Activated CD4-positive, CD25-positive, alpha-beta regulatory T cell (primary cell): Measurements from ENCODE around the gene CKAP2L.
"Not testable (repeated sequence)": the region's sequence is repeated elsewhere in the genome, so short reads cannot be mapped to it uniquely, and the experiment has no call there.

Experiments used
- DNase-seq, 4 experiments: peaks; one replicate each; lab custom pipeline; 2025; lab: John Stamatoyannopoulos, UW

The CKAP2L gene

GRCh38 chr2:112726487-112727190, 37.8 kb downstream of the CKAP2L start:
- peak; percentile 70 to 83 (median 76) for DNase-seq

GRCh38 chr2:112725545-112726457, 38.6 kb downstream of the CKAP2L start:
- no peak for DNase-seq

- no peak for DNase-seq
These were observed 39.6 kb downstream of the CKAP2L start for GRCh38 chr2:112724591-112725525.

- DNase-seq, result no peak
These were observed 40.4 kb downstream of the CKAP2L start for GRCh38 chr2:112723995-112724394.

GRCh38 chr2:112723547-112723940, 40.9 kb downstream of the CKAP2L start:
- DNase-seq, result no peak

- no peak for DNase-seq
These were observed 41.4 kb downstream of the CKAP2L start for GRCh38 chr2:112722816-112723546.

GRCh38 chr2:112721819-112722522, 42.4 kb downstream of the CKAP2L start:
- DNase-seq, result no peak

GRCh38 chr2:112720785-112721184, 43.6 kb downstream of the CKAP2L start, which contains the start of gene NT5DC4:
Gene NT5DC4, plus strand, starts transcription at chr2:112721020. Its CDS starts 60 bp downstream, at chr2:112721080.
- DNase-seq, result no peak

GRCh38 chr2:112718863-112719370, 45.5 kb downstream of the CKAP2L start:
- DNase-seq, result no peak

- not testable (repeated sequence) for DNase-seq
These were observed 47.5 kb downstream of the CKAP2L start for GRCh38 chr2:112716826-112717352.

GRCh38 chr2:112716094-112716493, 48.3 kb downstream of the CKAP2L start:
- not testable (repeated sequence) for DNase-seq

GRCh38 chr2:112714836-112715631, 49.4 kb downstream of the CKAP2L start:
- DNase-seq, result no peak

GRCh38 chr2:112714331-112714730, 50.1 kb downstream of the CKAP2L start:
- no peak for DNase-seq

- no peak for DNase-seq
These were observed 50.5 kb downstream of the CKAP2L start for GRCh38 chr2:112713926-112714325.

GRCh38 chr2:112713585-112713925, 50.9 kb downstream of the CKAP2L start:
- DNase-seq, result no peak

- DNase-seq, result no peak
These were observed 51.4 kb downstream of the CKAP2L start for GRCh38 chr2:112712903-112713584.

GRCh38 chr2:112712465-112712864, 51.9 kb downstream of the CKAP2L start:
- no peak for DNase-seq

- DNase-seq, result no peak
These were observed 53.3 kb downstream of the CKAP2L start for GRCh38 chr2:112710956-112711750.
